HCT116 (cell line): ENCODE data around the gene MBP. TPM values are rescaled to one million over a fixed set of nuclear protein-coding genes. Genes with fewer than 3 reads are reported as not detected.

Experiments
- ATAC-seq: fragments of 200-7000 bp; cut with Tn5 transposase; 2 replicates; pipeline ENCODE4 v1.9.1; 2020; ENCODE audit warnings: mild to moderate bottlenecking, moderate library complexity
- BruUV-seq: library from RNA; stranded (reverse); fragments of 400-500 nt; replicated peaks from 2 replicates; lab custom pipeline; 2021; lab: Mats Ljungman, UMichigan
- CTCF ChIA-PET: fragments of 300-600 bp; sonication (Branson Sonifier 250); formaldehyde crosslinking; loops from one replicate; lab custom pipeline; 2021; ENCODE audit warnings: antibody characterized with exemption; lab: Charles Lee
- POLR2A ChIA-PET: fragments of 300-600, 350-600 bp; sonication (Branson Sonifier 250); formaldehyde crosslinking; loops from one replicate; lab custom pipeline; 2021; ENCODE audit warnings: antibody characterized with exemption; lab: Charles Lee
- RAD21 ChIA-PET, 2 experiments: fragments of 300-600 bp; sonication (Branson Sonifier 250); formaldehyde crosslinking; loops; one replicate each; lab custom pipeline; 2023; ENCODE audit warnings: low total read pairs in 2 of 2; ENCODE audit not compliant: uncharacterized antibody in 2 of 2, unreplicated experiment in 2 of 2, low non-redundant PET in 1 of 2; lab: Charles Lee
- DNase-seq: peaks from one replicate; pipeline ENCODE4 v3.0.0-alpha.2; 2010; ENCODE audit warnings: low read depth, low spot score
- H2AFZ ChIP-seq: fragments of 200-600 bp; shearing (Covaris generic), sonication (generic); 2 replicates; pipeline ENCODE4 v1.6.1; 2017; ENCODE audit warnings: low read depth, mixed run types, mixed read lengths, antibody characterized with exemption, low read length; ENCODE audit not compliant: poor library complexity, severe bottlenecking
- H3K27ac ChIP-seq: 2 replicates; pipeline ENCODE4 v1.5.1; 2012; ENCODE audit warnings: low read depth, low read length
- H3K27me3 ChIP-seq: fragments of 200-600 bp; sonication (generic); 2 replicates; pipeline ENCODE4 v1.6.1; 2016; ENCODE audit warnings: mixed run types, low read length, mixed read lengths; ENCODE audit not compliant: insufficient read depth
- H3K36me3 ChIP-seq, 2 experiments: fragments of 200-500 bp in 1 of 2; fragments of 200-600 bp in 1 of 2; sonication (Bioruptor generic) in 1 of 2; sonication (generic) in 1 of 2; 2 replicates each; pipeline versions ENCODE4 v1.5.1 to v1.6.1; 2014 to 2016; ENCODE audit warnings: low read length in 2 of 2, inconsistent platforms in 1 of 2, mixed read lengths in 1 of 2, mixed run types in 1 of 2; ENCODE audit not compliant: insufficient read depth in 2 of 2, control insufficient read depth in 1 of 2
- H3K4me1 ChIP-seq, 2 experiments: fragments of 200-600 bp in 1 of 2; sonication (generic) in 1 of 2; 2 replicates each; pipeline versions ENCODE4 v1.5.1 to v1.6.1; 2012 to 2017; ENCODE audit warnings: low read length in 2 of 2, inconsistent platforms in 1 of 2, mild to moderate bottlenecking in 1 of 2, mixed read lengths in 1 of 2, mixed run types in 1 of 2, moderate library complexity in 1 of 2; ENCODE audit not compliant: insufficient read depth in 2 of 2, control insufficient read depth in 1 of 2
- H3K4me2 ChIP-seq: fragments of 200-600 bp; sonication (generic); 2 replicates; pipeline ENCODE4 v1.6.1; 2017; ENCODE audit warnings: mixed run types, low read length, mixed read lengths
- H3K4me3 ChIP-seq, 2 experiments: fragments of 200-600 bp in 1 of 2; sonication (generic) in 1 of 2; replicated peaks in 1 of 2; 2 replicates each; pipeline ENCODE4 v1.5.1; 2011 to 2016; ENCODE audit warnings: low read length in 2 of 2, control low read depth in 1 of 2, low read depth in 1 of 2, mild to moderate bottlenecking in 1 of 2, mixed read lengths in 1 of 2, mixed run types in 1 of 2
- H3K79me2 ChIP-seq: fragments of 200-600 bp; sonication (generic); 2 replicates; pipeline ENCODE4 v1.6.1; 2017; ENCODE audit warnings: mild to moderate bottlenecking, mixed run types, low read length, moderate library complexity, mixed read lengths; ENCODE audit not compliant: insufficient read depth
- H3K9ac ChIP-seq: fragments of 200-600 bp; sonication (generic); 2 replicates; pipeline ENCODE4 v1.6.1; 2016; ENCODE audit warnings: low read length, mixed read lengths
- H3K9me2 ChIP-seq: fragments of 200-600 bp; sonication (generic), shearing (Covaris generic); 2 replicates; pipeline ENCODE4 v1.6.1; 2017; ENCODE audit warnings: mixed run types, mild to moderate bottlenecking, moderate library complexity; ENCODE audit not compliant: insufficient read depth
- H3K9me3 ChIP-seq, 2 experiments: fragments of 200-500 bp in 1 of 2; fragments of 200-600 bp in 1 of 2; sonication (Bioruptor generic) in 1 of 2; sonication (generic) in 1 of 2; 2 replicates each; pipeline ENCODE4 v1.6.1; 2014 to 2017; ENCODE audit warnings: low read length in 2 of 2, mixed read lengths in 2 of 2, inconsistent platforms in 1 of 2, low read depth in 1 of 2, mild to moderate bottlenecking in 1 of 2, mixed run types in 1 of 2, moderate library complexity in 1 of 2; ENCODE audit not compliant: control insufficient read depth in 1 of 2, insufficient read depth in 1 of 2
- H4K20me1 ChIP-seq: fragments of 200-600 bp; sonication (generic), shearing (Covaris generic); 2 replicates; pipeline ENCODE4 v1.6.1; 2017; ENCODE audit warnings: mixed run types, mild to moderate bottlenecking, moderate library complexity; ENCODE audit not compliant: insufficient read depth
- CEBPB ChIP-seq: IDR thresholded peaks from 2 replicates; pipeline ENCODE4 v1.6.1; 2012; ENCODE audit warnings: low read depth
- EGR1 ChIP-seq: IDR thresholded peaks from 2 replicates; pipeline ENCODE4 v1.6.1; 2012; ENCODE audit warnings: low read depth
- ELF1 ChIP-seq: IDR thresholded peaks from 2 replicates; pipeline ENCODE4 v1.6.1; 2012; ENCODE audit warnings: low read depth, borderline replicate concordance
- EZH2 ChIP-seq: fragments of 200-600 bp; sonication (generic); IDR thresholded peaks from 2 replicates; pipeline ENCODE4 v1.6.1; 2017; ENCODE audit warnings: antibody characterized with exemption, mixed run types
- JUND ChIP-seq: IDR thresholded peaks from 2 replicates; pipeline ENCODE4 v1.6.1; 2012
- POLR2A ChIP-seq: IDR thresholded peaks from 2 replicates; pipeline ENCODE4 v1.7.0; 2011; ENCODE audit warnings: borderline replicate concordance; ENCODE audit not compliant: insufficient read depth, insufficient read length; ENCODE audit errors: extremely low read depth
- POLR2AphosphoS5 ChIP-seq: IDR thresholded peaks from 2 replicates; pipeline ENCODE4 v1.6.1; 2011; ENCODE audit warnings: mild to moderate bottlenecking, low read depth, low read length, moderate library complexity
- SP1 ChIP-seq: IDR thresholded peaks from 2 replicates; pipeline ENCODE4 v1.6.1; 2012; ENCODE audit warnings: low read depth
- SRF ChIP-seq: IDR thresholded peaks from 2 replicates; pipeline ENCODE4 v1.6.1; 2012; ENCODE audit warnings: low read depth
- TCF7L2 ChIP-seq: IDR thresholded peaks from 2 replicates; pipeline ENCODE4 v1.7.0; 2011; ENCODE audit warnings: borderline replicate concordance, inconsistent platforms; ENCODE audit not compliant: insufficient read depth, insufficient read length; ENCODE audit errors: extremely low read depth
- ZFX ChIP-seq: fragments of 450-650 bp; IDR thresholded peaks from 2 replicates; pipeline ENCODE4 v1.6.1; 2017
- ZNF274 ChIP-seq: fragments of 200-500 bp; sonication (Bioruptor generic); IDR thresholded peaks from 2 replicates; pipeline ENCODE4 v1.6.1; 2014; ENCODE audit warnings: mild to moderate bottlenecking, low read depth, low read length, inconsistent platforms
- intact Hi-C: fragments of 100-400 bp; cut with micrococcal nuclease; formaldehyde crosslinking; loops from 2 replicates; pipeline ENCODE4 v1.10.0; 2022
- total RNA-seq: library from RNA; stranded (reverse); gene quantifications from one replicate; pipeline ENCODE4 v1.2.1, GENCODE V29; 2021; ENCODE audit not compliant: unreplicated experiment
- TF ChIP-seq, protein P1 (sequence below): IDR thresholded peaks from 2 replicates; pipeline ENCODE4 v1.6.1; 2011; ENCODE audit warnings: mild to moderate bottlenecking, low read length, moderate library complexity; ENCODE audit not compliant: insufficient replicate concordance; ENCODE audit errors: extremely low read depth
- TF ChIP-seq, protein P2 (sequence below): IDR thresholded peaks from 2 replicates; pipeline ENCODE4 v1.6.1; 2012
- TF ChIP-seq, protein P3 (sequence below): IDR thresholded peaks from 2 replicates; pipeline ENCODE4 v1.6.1; 2012; ENCODE audit warnings: low read depth

The MBP gene
- total RNA-seq, 1 experiment from 2014 or later = 34.9 TPM

DNA sequence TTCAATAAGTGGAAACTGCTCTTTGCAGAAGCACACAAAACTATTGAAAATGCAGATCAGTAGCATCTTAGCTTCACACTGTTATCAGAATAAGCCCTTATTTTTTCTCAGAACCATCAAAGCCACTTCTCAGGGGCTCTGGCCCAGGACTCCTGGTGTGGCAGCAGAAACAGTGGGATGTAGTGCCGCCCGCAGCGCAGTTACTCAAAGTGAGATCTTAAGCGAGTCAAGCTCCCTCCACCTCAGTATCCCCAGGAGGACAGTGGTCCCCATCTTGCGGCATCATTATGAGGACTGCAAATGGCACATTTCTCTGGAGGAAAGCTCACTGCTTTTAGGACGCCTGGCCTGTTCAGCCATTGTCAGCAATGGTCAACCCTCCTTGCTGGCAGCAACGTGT, 60.0 kb downstream of the MBP start:
- H3K9ac ChIP-seq = no peak overlapping the region
- no peaks in the 10 kb centered on the region for H3K9me3 ChIP-seq
- DNase-seq = no peak
- no TSS peak for BruUV-seq
- no peak for ATAC-seq
- RAD21 ChIA-PET = no interaction called here
- no peaks in the 10 kb centered on the region for H4K20me1 ChIP-seq
- no peaks in the 10 kb centered on the region for H3K9me2 ChIP-seq
- intact Hi-C loops = no loop called here
- peaks cover 15 to 36% of the 10 kb centered on the region in 2 experiments for H3K4me1 ChIP-seq
- TF ChIP-seq TCF7L2 (no peak), CEBPB (no peak), ZNF274 (no peak), ELF1 (no peak), ZFX (no peak), SP1 (no peak), EZH2 (no peak), EGR1 (no peak), JUND (no peak), POLR2A (no peak), POLR2AphosphoS5 (no peak), SRF (no peak)
- TF ChIP-seq, protein P1, sequence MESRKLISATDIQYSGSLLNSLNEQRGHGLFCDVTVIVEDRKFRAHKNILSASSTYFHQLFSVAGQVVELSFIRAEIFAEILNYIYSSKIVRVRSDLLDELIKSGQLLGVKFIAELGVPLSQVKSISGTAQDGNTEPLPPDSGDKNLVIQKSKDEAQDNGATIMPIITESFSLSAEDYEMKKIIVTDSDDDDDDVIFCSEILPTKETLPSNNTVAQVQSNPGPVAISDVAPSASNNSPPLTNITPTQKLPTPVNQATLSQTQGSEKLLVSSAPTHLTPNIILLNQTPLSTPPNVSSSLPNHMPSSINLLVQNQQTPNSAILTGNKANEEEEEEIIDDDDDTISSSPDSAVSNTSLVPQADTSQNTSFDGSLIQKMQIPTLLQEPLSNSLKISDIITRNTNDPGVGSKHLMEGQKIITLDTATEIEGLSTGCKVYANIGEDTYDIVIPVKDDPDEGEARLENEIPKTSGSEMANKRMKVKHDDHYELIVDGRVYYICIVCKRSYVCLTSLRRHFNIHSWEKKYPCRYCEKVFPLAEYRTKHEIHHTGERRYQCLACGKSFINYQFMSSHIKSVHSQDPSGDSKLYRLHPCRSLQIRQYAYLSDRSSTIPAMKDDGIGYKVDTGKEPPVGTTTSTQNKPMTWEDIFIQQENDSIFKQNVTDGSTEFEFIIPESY = no peak
- TF ChIP-seq, protein P2, sequence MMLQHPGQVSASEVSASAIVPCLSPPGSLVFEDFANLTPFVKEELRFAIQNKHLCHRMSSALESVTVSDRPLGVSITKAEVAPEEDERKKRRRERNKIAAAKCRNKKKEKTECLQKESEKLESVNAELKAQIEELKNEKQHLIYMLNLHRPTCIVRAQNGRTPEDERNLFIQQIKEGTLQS = no peak
- TF ChIP-seq, protein P3, sequence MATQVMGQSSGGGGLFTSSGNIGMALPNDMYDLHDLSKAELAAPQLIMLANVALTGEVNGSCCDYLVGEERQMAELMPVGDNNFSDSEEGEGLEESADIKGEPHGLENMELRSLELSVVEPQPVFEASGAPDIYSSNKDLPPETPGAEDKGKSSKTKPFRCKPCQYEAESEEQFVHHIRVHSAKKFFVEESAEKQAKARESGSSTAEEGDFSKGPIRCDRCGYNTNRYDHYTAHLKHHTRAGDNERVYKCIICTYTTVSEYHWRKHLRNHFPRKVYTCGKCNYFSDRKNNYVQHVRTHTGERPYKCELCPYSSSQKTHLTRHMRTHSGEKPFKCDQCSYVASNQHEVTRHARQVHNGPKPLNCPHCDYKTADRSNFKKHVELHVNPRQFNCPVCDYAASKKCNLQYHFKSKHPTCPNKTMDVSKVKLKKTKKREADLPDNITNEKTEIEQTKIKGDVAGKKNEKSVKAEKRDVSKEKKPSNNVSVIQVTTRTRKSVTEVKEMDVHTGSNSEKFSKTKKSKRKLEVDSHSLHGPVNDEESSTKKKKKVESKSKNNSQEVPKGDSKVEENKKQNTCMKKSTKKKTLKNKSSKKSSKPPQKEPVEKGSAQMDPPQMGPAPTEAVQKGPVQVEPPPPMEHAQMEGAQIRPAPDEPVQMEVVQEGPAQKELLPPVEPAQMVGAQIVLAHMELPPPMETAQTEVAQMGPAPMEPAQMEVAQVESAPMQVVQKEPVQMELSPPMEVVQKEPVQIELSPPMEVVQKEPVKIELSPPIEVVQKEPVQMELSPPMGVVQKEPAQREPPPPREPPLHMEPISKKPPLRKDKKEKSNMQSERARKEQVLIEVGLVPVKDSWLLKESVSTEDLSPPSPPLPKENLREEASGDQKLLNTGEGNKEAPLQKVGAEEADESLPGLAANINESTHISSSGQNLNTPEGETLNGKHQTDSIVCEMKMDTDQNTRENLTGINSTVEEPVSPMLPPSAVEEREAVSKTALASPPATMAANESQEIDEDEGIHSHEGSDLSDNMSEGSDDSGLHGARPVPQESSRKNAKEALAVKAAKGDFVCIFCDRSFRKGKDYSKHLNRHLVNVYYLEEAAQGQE = no peak
- no peak overlapping the region for H3K4me3 ChIP-seq
- H3K79me2 ChIP-seq = peaks cover 49% of the 10 kb centered on the region; the same call in 1 of the 2 replicates
- H2AFZ ChIP-seq = no peak overlapping the region
- POLR2A ChIA-PET = no interaction called here
- CTCF ChIA-PET = no interaction called here
- no peaks in the 10 kb centered on the region for H3K36me3 ChIP-seq
- no peaks in the 10 kb centered on the region for H3K27me3 ChIP-seq
- H3K27ac ChIP-seq = no peak overlapping the region
- no peak overlapping the region for H3K4me2 ChIP-seq
